K562 (cell line): ENCODE measurements around the gene SMOC2.

Experiments used
- NFE2 ChIP-seq: IDR thresholded peaks from 2 replicates; pipeline ENCODE4 v1.6.1; 2014; ENCODE audit warnings: antibody characterized with exemption, low read depth
- RAD21 ChIP-seq, 2 experiments: fragments of 250-450 bp in 1 of 2; fragments of 450-650 bp in 1 of 2; sonication (Bioruptor Pico) in 1 of 2; formaldehyde crosslinking in 1 of 2; IDR thresholded peaks in 1 of 2; conservative IDR thresholded peaks in 1 of 2; 2 replicates each; pipeline versions ENCODE4 v1.4.0 to v1.8.0; 2020 to 2022; ENCODE audit warnings: mild to moderate bottlenecking in 2 of 2, moderate library complexity in 1 of 2
- RNF219 ChIP-seq: fragments of 250-450 bp; sonication (Bioruptor Pico); IDR thresholded peaks from 2 replicates; pipeline ENCODE4 v1.5.0; 2022; ENCODE audit warnings: mild to moderate bottlenecking
- ZBTB49 ChIP-seq: sonication (generic); formaldehyde crosslinking; IDR thresholded peaks from 2 replicates; pipeline ENCODE4 v1.8.0; 2022; ENCODE audit warnings: missing genetic modification reagents, mild to moderate bottlenecking, borderline replicate concordance

GRCh38 chr6:168410554-168411011 lies 30.4 kb upstream of the SMOC2 start:
- TF ChIP-seq ZBTB49 (CRISPR knock-in tag) (no peak), NFE2 (no peak), RNF219 (CRISPR knock-in tag) (no peak), RAD21 (CRISPR knock-in tag; conservative IDR thresholded peaks at IDR 0.05 in 1 of 2, IDR thresholded peaks at IDR 0.05 in 1 of 2) (no peak)
